Measurements from ENCODE around the gene C12orf56. TPM values are rescaled to one million over a fixed set of nuclear protein-coding genes. Genes with fewer than 3 reads are reported as not detected.
"Not testable (repeated sequence)": the region's sequence is repeated elsewhere in the genome, so short reads cannot be mapped to it uniquely, and the experiment has no call there.

Gene C12orf56
- total RNA-seq, 1 donor from 2014 or later: 1.1 TPM

DNA sequence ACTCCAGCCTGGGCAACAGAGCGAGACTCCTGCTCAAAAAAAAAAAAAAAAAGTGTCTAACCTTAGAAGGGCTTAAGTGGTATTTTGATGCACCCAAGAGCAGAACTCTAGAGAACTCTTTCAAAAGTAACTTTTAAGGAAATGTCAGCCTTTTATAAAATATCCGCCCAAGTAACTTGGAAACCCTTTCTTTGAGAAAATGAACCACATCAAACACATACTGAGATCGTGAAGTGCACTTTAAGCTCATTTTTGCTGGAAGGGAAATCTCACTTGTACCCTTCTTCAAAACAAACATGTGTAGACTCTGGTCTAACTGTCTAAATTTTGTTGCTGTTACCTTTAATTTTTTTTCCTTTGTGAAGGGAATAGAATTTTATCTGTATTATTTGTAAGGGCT, 5.5 kb downstream of the C12orf56 start:
- no peak for DNase-seq (ENCODE audit: low read depth)
- TF ChIP-seq, protein P1, sequence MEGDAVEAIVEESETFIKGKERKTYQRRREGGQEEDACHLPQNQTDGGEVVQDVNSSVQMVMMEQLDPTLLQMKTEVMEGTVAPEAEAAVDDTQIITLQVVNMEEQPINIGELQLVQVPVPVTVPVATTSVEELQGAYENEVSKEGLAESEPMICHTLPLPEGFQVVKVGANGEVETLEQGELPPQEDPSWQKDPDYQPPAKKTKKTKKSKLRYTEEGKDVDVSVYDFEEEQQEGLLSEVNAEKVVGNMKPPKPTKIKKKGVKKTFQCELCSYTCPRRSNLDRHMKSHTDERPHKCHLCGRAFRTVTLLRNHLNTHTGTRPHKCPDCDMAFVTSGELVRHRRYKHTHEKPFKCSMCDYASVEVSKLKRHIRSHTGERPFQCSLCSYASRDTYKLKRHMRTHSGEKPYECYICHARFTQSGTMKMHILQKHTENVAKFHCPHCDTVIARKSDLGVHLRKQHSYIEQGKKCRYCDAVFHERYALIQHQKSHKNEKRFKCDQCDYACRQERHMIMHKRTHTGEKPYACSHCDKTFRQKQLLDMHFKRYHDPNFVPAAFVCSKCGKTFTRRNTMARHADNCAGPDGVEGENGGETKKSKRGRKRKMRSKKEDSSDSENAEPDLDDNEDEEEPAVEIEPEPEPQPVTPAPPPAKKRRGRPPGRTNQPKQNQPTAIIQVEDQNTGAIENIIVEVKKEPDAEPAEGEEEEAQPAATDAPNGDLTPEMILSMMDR (IDR thresholded peaks at IDR 0.05; ENCODE audit: insufficient read depth, low read length, severe bottlenecking): no peak
- Histone ChIP-seq H3K36me3 (ENCODE audit: control insufficient read depth, insufficient read depth, low read length) (no peaks in the 10 kb centered on the region), H3K27me3 (ENCODE audit: control insufficient read depth, insufficient read depth, low read length) (no peaks in the 10 kb centered on the region), H3K4me3 (ENCODE audit: low read depth, low read length) (no peak overlapping the region)
- FAIRE-seq: no peak

DNA sequence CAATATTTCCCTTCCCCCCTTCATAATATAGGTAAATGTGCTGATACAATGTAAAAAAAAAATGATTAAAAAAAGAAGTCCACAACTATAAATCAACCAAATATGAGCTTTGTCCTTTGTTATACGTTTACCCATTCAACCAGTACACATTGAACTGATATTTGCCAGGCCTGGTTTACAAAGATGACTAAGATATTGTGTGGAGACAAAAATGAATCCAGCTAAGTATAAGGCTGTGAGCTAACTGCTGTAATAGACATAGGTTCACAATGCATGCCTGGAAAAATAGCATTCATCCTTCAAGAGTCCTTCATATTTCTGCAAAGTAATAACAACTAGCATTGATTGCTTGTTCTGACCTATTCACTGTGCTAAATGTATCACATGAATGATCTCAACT, 6.9 kb downstream of the C12orf56 start:
- Histone ChIP-seq H3K27me3 (ENCODE audit: control insufficient read depth, insufficient read depth, low read length) (no peaks in the 10 kb centered on the region), H3K36me3 (ENCODE audit: control insufficient read depth, insufficient read depth, low read length) (no peaks in the 10 kb centered on the region), H3K4me3 (ENCODE audit: low read depth, low read length) (no peak overlapping the region)
- TF ChIP-seq, protein P1 (IDR thresholded peaks at IDR 0.05; ENCODE audit: insufficient read depth, low read length, severe bottlenecking): no peak
- FAIRE-seq (no peak), DNase-seq (ENCODE audit: low read depth) (no peak)

DNA sequence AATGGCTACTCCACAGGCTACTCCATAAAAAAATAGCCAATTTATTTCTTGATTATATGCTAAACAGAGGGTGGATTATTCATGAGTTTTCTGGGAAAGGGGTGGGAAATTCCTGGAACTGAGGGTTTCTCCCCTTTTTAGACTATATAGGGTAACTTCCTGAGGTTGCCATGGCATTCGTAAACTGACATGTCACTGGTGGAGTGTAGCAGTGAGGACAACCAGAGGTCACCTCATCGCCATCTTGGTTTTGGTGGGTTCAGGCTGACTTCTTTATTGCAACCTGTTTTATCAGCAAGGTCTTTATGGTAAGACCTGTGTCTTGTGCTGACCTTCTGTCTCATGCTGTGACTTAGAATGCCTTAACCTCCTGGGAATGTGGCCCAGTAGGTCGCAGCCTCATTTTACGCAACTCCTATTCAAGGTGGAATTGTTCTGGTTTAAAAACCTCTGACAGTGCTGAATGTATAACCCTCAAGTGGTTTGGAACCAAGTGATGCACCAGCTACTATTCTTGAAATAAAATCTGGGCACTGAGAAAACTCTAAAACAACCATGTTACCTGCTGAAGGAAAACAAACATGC, 27.7 kb downstream of the C12orf56 start:
- no peak overlapping the region for H3K4me3 ChIP-seq (ENCODE audit: low read depth, low read length)
- no peak for DNase-seq (ENCODE audit: low read depth)
- H3K27me3 ChIP-seq (ENCODE audit: control insufficient read depth, insufficient read depth, low read length): no peaks in the 10 kb centered on the region
- H3K36me3 ChIP-seq (ENCODE audit: control insufficient read depth, insufficient read depth, low read length): no peaks in the 10 kb centered on the region
- FAIRE-seq: no peak
- TF ChIP-seq, protein P1 (IDR thresholded peaks at IDR 0.05; ENCODE audit: insufficient read depth, low read length, severe bottlenecking): no peak

DNA sequence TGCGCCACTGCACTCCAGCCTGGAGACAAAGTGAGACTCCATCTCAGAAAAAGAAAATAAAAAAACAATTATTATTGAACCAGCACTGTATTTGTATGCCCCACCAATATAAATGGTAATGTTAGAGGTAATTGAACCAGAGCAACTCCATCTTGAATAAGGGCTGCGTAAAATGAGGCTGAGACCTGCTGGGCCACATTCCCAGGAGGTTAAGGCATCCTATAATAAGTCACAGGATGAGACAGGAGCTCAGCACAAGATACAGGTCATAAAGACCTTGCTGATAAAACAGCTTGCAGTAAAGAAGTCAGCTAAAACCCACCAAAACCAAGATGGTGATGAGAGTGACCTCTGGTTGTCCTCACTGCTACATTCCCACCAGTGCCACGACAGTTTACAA, 29.4 kb downstream of the C12orf56 start:
- not testable (repeated sequence) for H3K36me3 ChIP-seq (ENCODE audit: control insufficient read depth, insufficient read depth, low read length); DNase-seq (ENCODE audit: low read depth); H3K27me3 ChIP-seq (ENCODE audit: control insufficient read depth, insufficient read depth, low read length); FAIRE-seq; H3K4me3 ChIP-seq (ENCODE audit: low read depth, low read length)

DNA sequence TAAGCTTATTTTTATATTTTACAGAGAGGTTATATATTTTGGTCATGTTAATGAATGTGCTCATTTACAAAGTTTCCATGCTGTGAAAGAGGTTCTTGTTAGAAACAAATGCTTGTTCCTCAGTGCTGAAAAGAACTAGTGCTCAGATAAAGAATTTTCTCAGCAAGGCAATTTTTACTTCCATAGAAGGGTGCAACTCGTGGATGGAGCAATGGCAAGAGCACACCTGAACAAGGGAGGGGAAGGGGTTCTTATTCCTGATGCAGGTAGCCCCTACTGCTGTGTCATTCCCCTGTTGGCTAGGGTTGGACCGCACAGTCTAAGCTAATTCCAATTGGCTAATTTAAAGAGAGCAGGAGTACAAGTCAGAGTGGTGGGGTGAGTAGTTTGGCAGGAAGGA, 34.3 kb downstream of the C12orf56 start:
- FAIRE-seq; DNase-seq (ENCODE audit: low read depth); H3K27me3 ChIP-seq (ENCODE audit: control insufficient read depth, insufficient read depth, low read length); H3K4me3 ChIP-seq (ENCODE audit: low read depth, low read length); H3K36me3 ChIP-seq (ENCODE audit: control insufficient read depth, insufficient read depth, low read length): not testable (repeated sequence)

DNA sequence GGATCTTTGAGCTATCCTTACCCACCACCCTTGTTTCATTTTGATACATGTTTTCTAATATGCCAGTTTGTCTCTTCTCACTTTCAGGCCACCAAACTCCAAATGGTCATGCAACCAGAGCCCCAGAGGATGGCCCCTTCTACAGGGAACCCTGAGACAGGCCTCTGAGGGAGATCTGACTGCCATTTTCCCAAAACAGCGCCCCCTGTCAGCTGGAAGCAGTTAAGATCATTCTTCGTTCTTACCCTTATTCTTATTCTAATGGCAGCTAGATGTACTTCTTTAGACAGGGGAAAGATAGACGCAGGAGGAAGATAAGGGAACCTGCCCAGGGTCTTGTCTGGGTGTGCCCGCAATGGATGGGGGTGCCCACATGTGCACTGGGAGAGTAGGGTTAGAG, 38.4 kb downstream of the C12orf56 start:
- FAIRE-seq: no peak
- Histone ChIP-seq H3K27me3 (ENCODE audit: control insufficient read depth, insufficient read depth, low read length) (no peaks in the 10 kb centered on the region), H3K4me3 (ENCODE audit: low read depth, low read length) (no peak overlapping the region), H3K36me3 (ENCODE audit: control insufficient read depth, insufficient read depth, low read length) (no peaks in the 10 kb centered on the region)
- TF ChIP-seq, protein P1 (IDR thresholded peaks at IDR 0.05; ENCODE audit: insufficient read depth, low read length, severe bottlenecking): no peak
- DNase-seq (ENCODE audit: low read depth): no peak

DNA sequence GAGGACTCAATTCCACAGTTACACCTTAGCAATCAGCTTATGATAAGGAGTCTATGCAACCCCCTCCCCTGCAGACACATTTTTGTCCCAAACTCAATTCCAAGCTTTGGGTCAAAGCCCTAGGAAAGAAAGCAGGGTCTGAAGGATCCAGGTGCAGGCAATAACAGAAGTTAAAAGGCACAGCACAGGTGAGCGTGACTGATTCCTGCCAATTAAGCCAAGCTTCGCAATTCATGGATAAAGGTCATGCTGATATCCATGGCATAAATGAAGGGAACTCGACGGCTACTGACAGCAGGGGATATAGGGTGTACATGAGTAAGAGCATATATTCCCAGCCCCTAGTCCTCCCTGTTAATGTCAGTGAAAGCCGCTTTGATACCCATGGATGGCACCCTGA, 39.3 kb downstream of the C12orf56 start:
- Histone ChIP-seq H3K27me3 (ENCODE audit: control insufficient read depth, insufficient read depth, low read length) (no peaks in the 10 kb centered on the region), H3K4me3 (ENCODE audit: low read depth, low read length) (no peak overlapping the region), H3K36me3 (ENCODE audit: control insufficient read depth, insufficient read depth, low read length) (no peaks in the 10 kb centered on the region)
- DNase-seq (ENCODE audit: low read depth) (no peak), FAIRE-seq (no peak)
- TF ChIP-seq, protein P1 (IDR thresholded peaks at IDR 0.05; ENCODE audit: insufficient read depth, low read length, severe bottlenecking): no peak

Data from bronchial epithelial cell (primary cell).